A549 (cell line): ENCODE results near the gene CDHR1. TPM values are rescaled to one million over a fixed set of nuclear protein-coding genes. Genes with fewer than 3 reads are reported as not detected.

Experiments used
- ATAC-seq, 2 experiments: fragments of 200-7000 bp in 1 of 2; fragments of >200 bp in 1 of 2; cut with Nextera tagmentation in 1 of 2; cut with Tn5 transposase in 1 of 2; 3 replicates each; pipeline versions ENCODE4 v1.8.0 to v1.9.1; 2018 to 2020; ENCODE audit warnings: mild to moderate bottlenecking in 1 of 2, moderate library complexity in 1 of 2
- CTCF ChIA-PET: fragments of 300-600 bp; sonication (Branson Sonifier 250); formaldehyde crosslinking; extraction: SDS; loops from one replicate; lab custom pipeline; 2021; ENCODE audit warnings: antibody characterized with exemption, inconsistent platforms; lab: Yijun Ruan, JAX
- POLR2A ChIA-PET: fragments of 350-600 bp; formaldehyde crosslinking; extraction: SDS; loops from one replicate; lab custom pipeline; 2021; ENCODE audit warnings: antibody characterized with exemption, inconsistent platforms; lab: Yijun Ruan, JAX
- DNase-seq, 2 experiments: peaks; one replicate each; pipeline versions ENCODE4 v3.0.0 to v3.0.0-alpha.2; 2011 to 2016; ENCODE audit warnings: low read depth in 1 of 2, low spot score in 1 of 2
- FAIRE-seq: peaks from 2 replicates; lab custom pipeline; 2011; peaks lifted over from hg19 to GRCh38; lab: Jason Lieb, UNC
- H3K27ac ChIP-seq, 2 experiments: fragments of >200 bp; sonication (Bioruptor Twin); formaldehyde crosslinking; 3 replicates each; pipeline ENCODE4 v1.5.1; 2016 to 2017
- H3K4me1 ChIP-seq: fragments of >200 bp; sonication (Bioruptor Twin); formaldehyde crosslinking; 3 replicates; pipeline ENCODE4 v1.6.1; 2016
- H3K4me2 ChIP-seq: fragments of >200 bp; sonication (Bioruptor Twin); formaldehyde crosslinking; 3 replicates; pipeline ENCODE4 v1.6.1; 2016
- H3K4me3 ChIP-seq: fragments of >200 bp; sonication (Bioruptor Twin); formaldehyde crosslinking; 3 replicates; pipeline ENCODE4 v1.5.1; 2016
- H3K9me3 ChIP-seq: fragments of >200 bp; sonication (Bioruptor Twin); formaldehyde crosslinking; 3 replicates; pipeline ENCODE4 v1.6.1; 2016
- BHLHE40 ChIP-seq: IDR thresholded peaks from 2 replicates; pipeline ENCODE4 v1.6.1; 2012; ENCODE audit warnings: low read depth, low read length, inconsistent platforms
- CHD2 ChIP-seq: fragments of 150-350 bp; IDR thresholded peaks from 2 replicates; pipeline ENCODE4 v1.6.1; 2014; ENCODE audit warnings: low read length; ENCODE audit not compliant: partially characterized antibody
- CHD4 ChIP-seq: fragments of 200-600 bp; sonication (generic); IDR thresholded peaks from 2 replicates; pipeline ENCODE4 v1.6.1; 2016; ENCODE audit warnings: antibody characterized with exemption, mild to moderate bottlenecking, borderline replicate concordance
- FOSL2 ChIP-seq, 2 experiments: fragments of 450-650 bp in 1 of 2; fragments of >200 bp in 1 of 2; sonication (Bioruptor Twin) in 1 of 2; formaldehyde crosslinking; IDR thresholded peaks; 2 replicates each; pipeline versions ENCODE4 v1.5.0 to v1.6.1; 2016 to 2020; ENCODE audit warnings: mild to moderate bottlenecking in 1 of 2, moderate library complexity in 1 of 2
- FOXS1 ChIP-seq: fragments of 250-450 bp; sonication (Bioruptor Pico); IDR thresholded peaks from 2 replicates; pipeline ENCODE4 v1.5.0; 2020; ENCODE audit warnings: mild to moderate bottlenecking, moderate library complexity
- HOXB13 ChIP-seq: fragments of 250-450 bp; sonication (Bioruptor Pico); IDR thresholded peaks from 2 replicates; pipeline ENCODE4 v1.5.0; 2020; ENCODE audit warnings: low read depth, mild to moderate bottlenecking, moderate library complexity
- HOXB5 ChIP-seq: fragments of 250-450 bp; sonication (Bioruptor Pico); IDR thresholded peaks from 2 replicates; pipeline ENCODE4 v1.5.0; 2020; ENCODE audit warnings: mild to moderate bottlenecking, moderate library complexity
- JUNB ChIP-seq: fragments of >200 bp; sonication (Bioruptor Twin); formaldehyde crosslinking; IDR thresholded peaks from 2 replicates; pipeline ENCODE4 v1.6.1; 2016
- KDM5A ChIP-seq: fragments of 200-600 bp; sonication (generic); IDR thresholded peaks from 2 replicates; pipeline ENCODE4 v1.6.1; 2016; ENCODE audit warnings: antibody characterized with exemption, mild to moderate bottlenecking
- MAZ ChIP-seq: fragments of 150-350 bp; IDR thresholded peaks from 2 replicates; pipeline ENCODE4 v1.6.1; 2014; ENCODE audit warnings: antibody characterized with exemption, low read depth, low read length, borderline replicate concordance
- NFE2L2 ChIP-seq: fragments of 150-350 bp; conservative IDR thresholded peaks from 2 replicates; pipeline ENCODE4 v1.6.1; 2014; ENCODE audit warnings: low read length
- NR3C1 ChIP-seq: fragments of >200 bp; sonication (Bioruptor Twin); formaldehyde crosslinking; IDR thresholded peaks from 3 replicates; pipeline ENCODE4 v1.6.1; 2017
- POLR2AphosphoS2 ChIP-seq: conservative IDR thresholded peaks from 2 replicates; pipeline ENCODE4 v1.6.1; 2012; ENCODE audit warnings: low read length, improper control_type of control experiment, inconsistent platforms
- RAD21 ChIP-seq, 2 experiments: fragments of >200 bp in 1 of 2; sonication (Bioruptor Twin) in 1 of 2; formaldehyde crosslinking in 1 of 2; IDR thresholded peaks in 1 of 2; conservative IDR thresholded peaks in 1 of 2; 2 replicates in 1 of 2; 3 replicates in 1 of 2; pipeline ENCODE4 v1.6.1; 2012 to 2018; ENCODE audit warnings: inconsistent platforms in 1 of 2
- RCOR1 ChIP-seq: fragments of 150-350 bp; IDR thresholded peaks from 2 replicates; pipeline ENCODE4 v1.6.1; 2014; ENCODE audit warnings: antibody characterized with exemption, low read length, low read depth
- RFX5 ChIP-seq: fragments of 450-650 bp; IDR thresholded peaks from 2 replicates; pipeline ENCODE4 v1.7.1; 2014; ENCODE audit warnings: antibody characterized with exemption, mild to moderate bottlenecking, moderate library complexity
- RNF2 ChIP-seq: fragments of 200-600 bp; sonication (generic); IDR thresholded peaks from 2 replicates; pipeline ENCODE4 v1.6.1; 2016; ENCODE audit warnings: low read depth, mild to moderate bottlenecking, antibody characterized with exemption, moderate library complexity, borderline replicate concordance
- TFCP2L1 ChIP-seq: fragments of 250-450 bp; sonication (Bioruptor Pico); IDR thresholded peaks from 2 replicates; pipeline ENCODE4 v1.5.0; 2021; ENCODE audit warnings: mild to moderate bottlenecking
- TP53 ChIP-seq: fragments of 250-450 bp; sonication (Bioruptor Pico); IDR thresholded peaks from 2 replicates; pipeline ENCODE4 v1.5.0; 2021; ENCODE audit warnings: mild to moderate bottlenecking, moderate library complexity
- ZC3H11A ChIP-seq: fragments of 450-650 bp; IDR thresholded peaks from 2 replicates; pipeline ENCODE4 v1.6.1; 2014; ENCODE audit warnings: antibody characterized with exemption, mild to moderate bottlenecking
- ZFP36 ChIP-seq: fragments of 450-650 bp; IDR thresholded peaks from 2 replicates; pipeline ENCODE4 v1.6.1; 2014; ENCODE audit warnings: borderline replicate concordance; ENCODE audit not compliant: partially characterized antibody
- ZSCAN20 ChIP-seq: fragments of 250-450 bp; sonication (Bioruptor Pico); IDR thresholded peaks from 2 replicates; pipeline ENCODE4 v1.8.0; 2022; ENCODE audit warnings: mild to moderate bottlenecking, moderate library complexity
- WGBS: methylation state at CpG from one replicate; pipeline ENCODE4 v1.1.6; 2017; ENCODE audit errors: missing lambda C conversion rate; 5-methylcytosine and 5-hydroxymethylcytosine counted together
- polyA plus RNA-seq, 4 experiments: library from polyadenylated mRNA; depleted of rRNA in 3 of 4; stranded (reverse); fragments of >200 nt; fragmentation: RNase III in 1 of 4; extraction: RNeasy Plus Mini Kit Qiagen cat#74134 plus additional on column Dnase treatment in 1 of 4; gene quantifications; 2 replicates in 3 of 4; 3 replicates in 1 of 4; pipeline ENCODE4 v1.2.3, GENCODE V29; 2011 to 2017
- TF ChIP-seq, protein P1 (sequence below): IDR thresholded peaks from 2 replicates; pipeline ENCODE4 v1.6.1; 2012
- TF ChIP-seq, protein P2 (sequence below): fragments of 250-450 bp; sonication (Bioruptor Pico); IDR thresholded peaks from 2 replicates; pipeline ENCODE4 v1.5.0; 2020; ENCODE audit warnings: low read depth, mild to moderate bottlenecking, moderate library complexity
- TF ChIP-seq, protein P3 (sequence below): fragments of 150-350 bp; IDR thresholded peaks from 2 replicates; pipeline ENCODE4 v1.6.1; 2014; ENCODE audit warnings: low read depth, mild to moderate bottlenecking, low read length
- TF ChIP-seq, protein P4 (sequence below): fragments of >200 bp; sonication (Bioruptor Twin); formaldehyde crosslinking; IDR thresholded peaks from 3 replicates; pipeline ENCODE4 v1.5.1; 2016
- TF ChIP-seq, protein P5 (sequence below): fragments of >200 bp; sonication (Bioruptor Twin); formaldehyde crosslinking; IDR thresholded peaks from 3 replicates; pipeline ENCODE4 v1.6.1; 2016

Gene CDHR1
- polyA plus RNA-seq, 2 of the 4 experiments (the other 2 are of a cell fraction), result 0.04 to 0.09 TPM

DNA sequence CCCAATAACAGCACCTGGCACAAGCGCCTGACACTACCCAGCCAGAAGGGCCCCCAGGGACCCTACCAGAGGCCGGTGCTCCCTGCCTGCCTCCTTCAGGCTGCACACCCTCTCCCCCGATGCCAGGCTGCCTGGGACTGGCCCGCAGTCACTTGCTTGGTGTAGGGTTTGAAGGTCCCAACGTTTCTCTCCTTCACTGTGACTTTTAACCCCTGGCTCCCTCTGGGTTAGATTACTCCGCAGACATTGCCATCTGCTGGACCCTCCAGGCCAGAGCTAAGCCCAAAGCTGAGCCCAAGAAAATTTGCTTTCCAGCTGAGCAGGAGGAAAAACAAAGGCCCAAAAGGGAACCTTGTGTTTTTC, 6.9 kb downstream of the CDHR1 start:
- H3K27ac ChIP-seq, result no peak overlapping the region
- H3K9me3 ChIP-seq, result no peaks in the 10 kb centered on the region
- H3K4me2 ChIP-seq, result no peak overlapping the region
- FAIRE-seq (no peak), DNase-seq (no peak), ATAC-seq (no peak)
- H3K4me3 ChIP-seq, result no peak overlapping the region
- POLR2A ChIA-PET, result no interaction called here
- 55% methylated on average over 5 of the region's 6 CpGs for WGBS
- H3K4me1 ChIP-seq, result no peaks in the 10 kb centered on the region
- CTCF ChIA-PET, result interaction anchor here (0.6 to 1.8 kb wide), 3 partner anchors 11 to 53 kb away, joined by 3 to 8 read pairs (median 3); no protein-coding TSS in a partner anchor
- no peak for TF ChIP-seq RCOR1
- TF ChIP-seq, protein P1, sequence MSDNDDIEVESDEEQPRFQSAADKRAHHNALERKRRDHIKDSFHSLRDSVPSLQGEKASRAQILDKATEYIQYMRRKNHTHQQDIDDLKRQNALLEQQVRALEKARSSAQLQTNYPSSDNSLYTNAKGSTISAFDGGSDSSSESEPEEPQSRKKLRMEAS, result no peak
- TF ChIP-seq, protein P2, sequence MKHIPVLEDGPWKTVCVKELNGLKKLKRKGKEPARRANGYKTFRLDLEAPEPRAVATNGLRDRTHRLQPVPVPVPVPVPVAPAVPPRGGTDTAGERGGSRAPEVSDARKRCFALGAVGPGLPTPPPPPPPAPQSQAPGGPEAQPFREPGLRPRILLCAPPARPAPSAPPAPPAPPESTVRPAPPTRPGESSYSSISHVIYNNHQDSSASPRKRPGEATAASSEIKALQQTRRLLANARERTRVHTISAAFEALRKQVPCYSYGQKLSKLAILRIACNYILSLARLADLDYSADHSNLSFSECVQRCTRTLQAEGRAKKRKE (CRISPR knock-in tag), result no peak
- TF ChIP-seq CHD4, result no peak

DNA sequence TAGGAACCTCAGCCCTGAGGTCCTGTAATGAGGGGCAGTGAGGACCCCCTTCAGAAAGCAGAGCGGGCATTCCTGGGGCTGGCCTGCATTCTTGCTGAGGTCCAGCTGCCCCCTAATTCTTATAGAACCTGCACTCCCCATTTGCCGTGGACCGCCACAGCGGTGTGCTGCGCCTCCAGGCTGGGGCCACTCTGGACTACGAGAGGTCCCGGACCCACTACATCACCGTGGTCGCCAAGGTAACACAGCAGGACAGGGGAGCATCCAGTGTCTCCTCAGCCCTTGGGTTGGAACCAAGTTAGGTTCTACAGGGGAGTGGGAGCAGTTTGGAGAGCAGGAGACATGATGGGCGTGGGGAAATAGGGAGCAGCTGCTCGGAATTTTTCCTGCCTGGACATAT, 7.3 kb downstream of the CDHR1 start:
- FAIRE-seq, result no peak
- TF ChIP-seq, protein P2 (CRISPR knock-in tag), result no peak
- no peak for TF ChIP-seq TFCP2L1
- TF ChIP-seq NFE2L2, result no peak
- no peak for TF ChIP-seq NR3C1
- TF ChIP-seq HOXB13 (CRISPR knock-in tag), result no peak
- no peak for TF ChIP-seq RCOR1
- TF ChIP-seq ZC3H11A, result no peak
- no peak for TF ChIP-seq JUNB
- no peak for TF ChIP-seq FOXS1 (CRISPR knock-in tag)
- no peak for TF ChIP-seq FOSL2 (IDR thresholded peaks at IDR 0.05)
- no peak for TF ChIP-seq FOSL2 (CRISPR knock-in tag; IDR thresholded peaks at IDR 0.05)
- TF ChIP-seq RAD21 (conservative IDR thresholded peaks at IDR 0.05 in 1 of 2, IDR thresholded peaks at IDR 0.05 in 1 of 2), result no peak
- TF ChIP-seq BHLHE40, result no peak
- TF ChIP-seq CHD2, result no peak
- no peak for TF ChIP-seq KDM5A
- TF ChIP-seq MAZ, result no peak
- TF ChIP-seq POLR2AphosphoS2, result no peak
- no peak for TF ChIP-seq RFX5
- TF ChIP-seq, protein P3, sequence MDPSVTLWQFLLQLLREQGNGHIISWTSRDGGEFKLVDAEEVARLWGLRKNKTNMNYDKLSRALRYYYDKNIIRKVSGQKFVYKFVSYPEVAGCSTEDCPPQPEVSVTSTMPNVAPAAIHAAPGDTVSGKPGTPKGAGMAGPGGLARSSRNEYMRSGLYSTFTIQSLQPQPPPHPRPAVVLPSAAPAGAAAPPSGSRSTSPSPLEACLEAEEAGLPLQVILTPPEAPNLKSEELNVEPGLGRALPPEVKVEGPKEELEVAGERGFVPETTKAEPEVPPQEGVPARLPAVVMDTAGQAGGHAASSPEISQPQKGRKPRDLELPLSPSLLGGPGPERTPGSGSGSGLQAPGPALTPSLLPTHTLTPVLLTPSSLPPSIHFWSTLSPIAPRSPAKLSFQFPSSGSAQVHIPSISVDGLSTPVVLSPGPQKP, result no peak
- no peak for TF ChIP-seq ZSCAN20
- no peak for DNase-seq
- Histone ChIP-seq H3K4me3 (no peak overlapping the region), H3K4me1 (no peaks in the 10 kb centered on the region), H3K4me2 (no peak overlapping the region), H3K9me3 (no peaks in the 10 kb centered on the region), H3K27ac (no peak overlapping the region)
- CTCF ChIA-PET, result interaction anchor here (0.5 to 1.8 kb wide), 4 partner anchors 11 to 54 kb away, joined by 3 to 8 read pairs (median 3); no protein-coding TSS in a partner anchor
- ATAC-seq, result no peak
- WGBS, result 36% methylated on average over 5 of the region's 11 CpGs
- POLR2A ChIA-PET, result no interaction called here

DNA sequence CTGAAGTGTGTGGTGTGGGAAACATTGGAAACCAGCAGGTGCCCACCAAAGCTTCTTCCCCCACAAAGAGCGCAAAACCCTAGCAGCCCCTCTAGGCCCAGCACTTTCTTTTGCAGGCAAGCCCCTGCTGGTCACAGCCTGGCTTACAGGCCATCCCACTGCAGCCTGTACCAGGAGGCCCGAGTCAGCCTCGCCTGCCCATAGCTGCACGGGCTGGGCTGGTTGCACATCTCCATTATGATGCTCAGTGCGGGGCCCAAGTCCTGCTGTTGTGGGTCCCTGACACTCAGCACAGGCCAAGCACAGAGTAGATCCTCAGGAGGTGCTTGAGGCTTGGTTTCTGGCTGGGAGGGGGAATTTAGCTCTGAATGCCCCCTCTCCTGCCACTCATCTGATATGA, 8.0 kb downstream of the CDHR1 start:
- H3K9me3 ChIP-seq, result no peaks in the 10 kb centered on the region
- FAIRE-seq, result no peak
- H3K4me2 ChIP-seq, result no peak overlapping the region
- 47% methylated on average over 3 of the region's 5 CpGs for WGBS
- ATAC-seq, result 0 out of 6 replicates have a peak, but pooled peaks of 1 of the 2 experiments have one; percentile 16
- ChIA-PET CTCF (interaction anchor here (0.5 to 1.8 kb wide), 2 partner anchors 19 to 54 kb away, joined by 3 to 8 read pairs; no protein-coding TSS in a partner anchor), POLR2A (no interaction called here)
- TF ChIP-seq RNF2, result no peak
- no peak for TF ChIP-seq KDM5A
- TF ChIP-seq HOXB5, result no peak
- no peak for TF ChIP-seq HOXB13 (CRISPR knock-in tag)
- TF ChIP-seq, protein P4, sequence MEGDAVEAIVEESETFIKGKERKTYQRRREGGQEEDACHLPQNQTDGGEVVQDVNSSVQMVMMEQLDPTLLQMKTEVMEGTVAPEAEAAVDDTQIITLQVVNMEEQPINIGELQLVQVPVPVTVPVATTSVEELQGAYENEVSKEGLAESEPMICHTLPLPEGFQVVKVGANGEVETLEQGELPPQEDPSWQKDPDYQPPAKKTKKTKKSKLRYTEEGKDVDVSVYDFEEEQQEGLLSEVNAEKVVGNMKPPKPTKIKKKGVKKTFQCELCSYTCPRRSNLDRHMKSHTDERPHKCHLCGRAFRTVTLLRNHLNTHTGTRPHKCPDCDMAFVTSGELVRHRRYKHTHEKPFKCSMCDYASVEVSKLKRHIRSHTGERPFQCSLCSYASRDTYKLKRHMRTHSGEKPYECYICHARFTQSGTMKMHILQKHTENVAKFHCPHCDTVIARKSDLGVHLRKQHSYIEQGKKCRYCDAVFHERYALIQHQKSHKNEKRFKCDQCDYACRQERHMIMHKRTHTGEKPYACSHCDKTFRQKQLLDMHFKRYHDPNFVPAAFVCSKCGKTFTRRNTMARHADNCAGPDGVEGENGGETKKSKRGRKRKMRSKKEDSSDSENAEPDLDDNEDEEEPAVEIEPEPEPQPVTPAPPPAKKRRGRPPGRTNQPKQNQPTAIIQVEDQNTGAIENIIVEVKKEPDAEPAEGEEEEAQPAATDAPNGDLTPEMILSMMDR, result no peak
- TF ChIP-seq ZSCAN20, result no peak
- no peak for TF ChIP-seq TFCP2L1
- TF ChIP-seq ZFP36, result no peak
- TF ChIP-seq, protein P5, sequence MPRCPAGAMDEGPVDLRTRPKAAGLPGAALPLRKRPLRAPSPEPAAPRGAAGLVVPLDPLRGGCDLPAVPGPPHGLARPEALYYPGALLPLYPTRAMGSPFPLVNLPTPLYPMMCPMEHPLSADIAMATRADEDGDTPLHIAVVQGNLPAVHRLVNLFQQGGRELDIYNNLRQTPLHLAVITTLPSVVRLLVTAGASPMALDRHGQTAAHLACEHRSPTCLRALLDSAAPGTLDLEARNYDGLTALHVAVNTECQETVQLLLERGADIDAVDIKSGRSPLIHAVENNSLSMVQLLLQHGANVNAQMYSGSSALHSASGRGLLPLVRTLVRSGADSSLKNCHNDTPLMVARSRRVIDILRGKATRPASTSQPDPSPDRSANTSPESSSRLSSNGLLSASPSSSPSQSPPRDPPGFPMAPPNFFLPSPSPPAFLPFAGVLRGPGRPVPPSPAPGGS, result no peak
- TF ChIP-seq TP53 (CRISPR knock-in tag), result no peak
- TF ChIP-seq FOSL2 (IDR thresholded peaks at IDR 0.05), result no peak
- TF ChIP-seq FOSL2 (CRISPR knock-in tag; IDR thresholded peaks at IDR 0.05), result no peak
- no peak overlapping the region for H3K4me3 ChIP-seq
- no peak for DNase-seq
- H3K27ac ChIP-seq, result no peak overlapping the region
- H3K4me1 ChIP-seq, result no peaks in the 10 kb centered on the region
